Measurements from ENCODE around the gene MEX3C. TPM values are rescaled to one million over a fixed set of nuclear protein-coding genes. Genes with fewer than 3 reads are reported as not detected.

The MEX3C gene
- total and polyA plus RNA-seq, 2 experiments from 2014 or later = 28.8 to 109 TPM

GRCh38 chr18:51193621-51194287 lies 3.7 kb downstream of the MEX3C start:
- no peaks in the 10 kb centered on the region for H3K27me3 ChIP-seq (ENCODE audit: insufficient read depth)
- DNase-seq (ENCODE audit: low spot score) (no peak), ATAC-seq (no peak)
- peaks cover 26% of the 10 kb centered on the region for H3K36me3 Mint-ChIP-seq (ENCODE audit: low read depth)
- H3K27ac Mint-ChIP-seq = 0 out of 2 replicates have a peak overlapping the region, but pooled peaks have one; percentile 53
- H3K9me3 Mint-ChIP-seq = peaks cover 3% of the 10 kb centered on the region; the same call in 2 of the 3 replicates
- H3F3A ChIP-seq (replicated peaks; ENCODE audit: low read depth) = no peaks in the 10 kb centered on the region
- H4K20me1 ChIP-seq (replicated peaks; ENCODE audit: insufficient read depth) = peaks cover 25% of the 10 kb centered on the region
- H3K79me2 ChIP-seq (replicated peaks; ENCODE audit: insufficient read depth) = peaks cover 80% of the 10 kb centered on the region
- no peak for TF ChIP-seq ZNF462 (CRISPR knock-in tag; IDR thresholded peaks at IDR 0.05)
- no peak for TF ChIP-seq CREB1 (CRISPR knock-in tag; IDR thresholded peaks at IDR 0.05; ENCODE audit: low read depth)
- peak overlapping the region; percentile 75 for H3K4me3 ChIP-seq
- peaks cover 3% of the 10 kb centered on the region for H3K27me3 Mint-ChIP-seq (ENCODE audit: insufficient read depth, low read depth, poor library complexity)
- peaks cover 48% of the 10 kb centered on the region for H3K4me1 Mint-ChIP-seq
- peak overlapping the region; percentile 87 for H3K4me2 ChIP-seq
- H3K4me1 ChIP-seq (ENCODE audit: insufficient read depth) = peaks cover 54% of the 10 kb centered on the region
- peak overlapping the region; percentile 97 for H3K4me3 Mint-ChIP-seq
- H3K27ac ChIP-seq (ENCODE audit: low read depth) = no peak overlapping the region
- no peak overlapping the region for H2AFZ ChIP-seq
- H3K9me2 ChIP-seq (ENCODE audit: insufficient read depth) = no peaks in the 10 kb centered on the region
- no peaks in the 10 kb centered on the region; the same call in 1 of the 2 replicates for H3K36me3 ChIP-seq (ENCODE audit: insufficient read depth)

GRCh38 chr18:51192696-51193095 lies 4.8 kb downstream of the MEX3C start:
- Mint-ChIP-seq H3K27ac (peak overlapping the region; percentile 59; the same call in 1 of the 2 replicates), H3K4me3 (peak overlapping the region; percentile 56), H3K4me1 (peaks cover 55% of the 10 kb centered on the region), H3K27me3 (ENCODE audit: insufficient read depth, low read depth, poor library complexity) (peaks cover under 1% of the 10 kb centered on the region), H3K36me3 (ENCODE audit: low read depth) (peaks cover 31% of the 10 kb centered on the region), H3K9me3 (no peaks in the 10 kb centered on the region)
- Histone ChIP-seq H3K79me2 (replicated peaks; ENCODE audit: insufficient read depth) (peaks cover 90% of the 10 kb centered on the region), H2AFZ (no peak overlapping the region), H3K36me3 (ENCODE audit: insufficient read depth) (no peaks in the 10 kb centered on the region; the same call in 1 of the 2 replicates), H3F3A (replicated peaks; ENCODE audit: low read depth) (no peaks in the 10 kb centered on the region), H3K4me2 (peak overlapping the region; percentile 87), H3K4me1 (ENCODE audit: insufficient read depth) (peaks cover 65% of the 10 kb centered on the region), H3K27me3 (ENCODE audit: insufficient read depth) (no peaks in the 10 kb centered on the region), H3K9me2 (ENCODE audit: insufficient read depth) (no peaks in the 10 kb centered on the region), H3K4me3 (peak overlapping the region; percentile 75), H4K20me1 (replicated peaks; ENCODE audit: insufficient read depth) (peaks cover 35% of the 10 kb centered on the region), H3K27ac (ENCODE audit: low read depth) (no peak overlapping the region)
- no peak for DNase-seq (ENCODE audit: low spot score)
- TF ChIP-seq ETS1 (IDR thresholded peaks at IDR 0.05) (no peak), JUNB (IDR thresholded peaks at IDR 0.05; ENCODE audit: unreplicated experiment) (no peak), CREB1 (CRISPR knock-in tag; IDR thresholded peaks at IDR 0.05; ENCODE audit: low read depth) (no peak), ZNF331 (CRISPR knock-in tag; IDR thresholded peaks at IDR 0.05; ENCODE audit: low read depth) (no peak)
- no peak for ATAC-seq
